Right cardiac atrium (tissue), 5 donors: ENCODE results near the gene TMEM119. TPM values are rescaled to one million over a fixed set of nuclear protein-coding genes. Genes with fewer than 3 reads are reported as not detected.
A peak's percentile ranks its signal among the peaks of the same experiment; 100 is the strongest.

Experiments used
- ATAC-seq, 2 donors: fragments of 200-7000 bp; cut with Tn5 transposase; one replicate each; pipeline versions ENCODE4 v1.8.0 to v1.9.1; 2020; ENCODE audit warnings: moderate library complexity in 2 of 2, mild to moderate bottlenecking in 1 of 2
- DNase-seq, 3 donors: peaks; one replicate each; pipeline ENCODE4 v3.0.0-alpha.2; 2020
- H3K27ac ChIP-seq: one replicate; pipeline ENCODE4 v1.5.1; 2013; ENCODE audit warnings: mild to moderate bottlenecking, low read length, control low read depth, moderate library complexity
- H3K27me3 ChIP-seq: one replicate; pipeline ENCODE4 v1.6.1; 2013; ENCODE audit not compliant: control insufficient read depth, insufficient read depth
- H3K4me1 ChIP-seq: one replicate; pipeline ENCODE4 v1.6.1; 2013; ENCODE audit warnings: low read length; ENCODE audit not compliant: control insufficient read depth, insufficient read depth
- H3K4me3 ChIP-seq: one replicate; pipeline ENCODE4 v1.5.1; 2013; ENCODE audit warnings: low read length, control low read depth
- H3K9me3 ChIP-seq: one replicate; pipeline ENCODE4 v1.6.1; 2013; ENCODE audit warnings: low read length; ENCODE audit not compliant: control insufficient read depth
- WGBS: extraction: QIAGEN DNeasy Blood & Tissue Kit; methylation state at CpG from one replicate; pipeline ENCODE4 v1.1.7; 2013; 5-methylcytosine and 5-hydroxymethylcytosine counted together
- intact Hi-C, 4 donors: fragments of 100-400 bp; cut with DNase I; formaldehyde crosslinking; loops; one replicate each; pipeline versions ENCODE4 v1.11.0 to v1.14.0; 2022 to 2023
- polyA plus RNA-seq: library from polyadenylated mRNA; stranded (reverse); fragments of 200-250 nt; gene quantifications from one replicate; pipeline ENCODE4 v1.2.3, GENCODE V29; 2013
- total RNA-seq, 4 donors: library from RNA; stranded (reverse); fragmentation: NEBNext Ultra II Directional; extraction: Animal tissue kit (Norgen Biotek cat#: 25700); gene quantifications; one replicate each; pipeline ENCODE4 v1.2.1, GENCODE V29; 2021
- donor health status: healthy with polysubstance abuse.
- donor health status: DM: no; HTN: yes; CAD: no.
- donor health status: DM: no; HTN: no; CAD: no.
- donor health status: DM: no; HTN: yes; CAD: no; lungs with severe emphysema.
- donor health status: DM: yes; HTN: yes; CAD: no.

The TMEM119 gene
- total and polyA plus RNA-seq, 5 donors, result 1.8 to 3.5 (median 3.0) TPM

DNA sequence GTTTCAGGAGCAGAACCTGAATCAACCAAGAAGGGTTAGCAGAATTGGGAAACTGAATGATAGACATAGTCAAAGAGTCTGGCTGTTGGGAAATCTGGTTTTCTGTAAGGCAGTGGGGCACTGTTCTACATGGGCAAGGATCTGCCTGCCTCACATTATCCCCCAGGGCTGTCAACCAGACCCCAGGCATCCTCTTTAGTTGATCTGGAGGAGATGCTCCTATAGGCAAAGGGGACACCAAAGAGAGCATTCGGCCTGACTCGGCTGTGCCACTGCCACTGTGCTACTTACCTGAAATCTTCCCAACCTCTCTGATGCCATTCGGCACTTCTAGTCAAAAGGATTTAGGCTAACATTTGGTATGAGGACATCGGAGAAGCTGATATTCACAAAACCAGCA lies 31.4 kb downstream of the TMEM119 start:
- intact Hi-C loops, result loop anchor here in 3 of 4 donors (5.0 to 10.0 kb wide), 6 partner anchors 51 to 528 kb away; partner anchors contain the start of genes ALKBH2 (in 2 of the 3), SSH1 (in 1 of the 3) and UNG (in 1 of the 3)
- WGBS, result 95% methylated on average over 4 of the region's 4 CpGs

DNA sequence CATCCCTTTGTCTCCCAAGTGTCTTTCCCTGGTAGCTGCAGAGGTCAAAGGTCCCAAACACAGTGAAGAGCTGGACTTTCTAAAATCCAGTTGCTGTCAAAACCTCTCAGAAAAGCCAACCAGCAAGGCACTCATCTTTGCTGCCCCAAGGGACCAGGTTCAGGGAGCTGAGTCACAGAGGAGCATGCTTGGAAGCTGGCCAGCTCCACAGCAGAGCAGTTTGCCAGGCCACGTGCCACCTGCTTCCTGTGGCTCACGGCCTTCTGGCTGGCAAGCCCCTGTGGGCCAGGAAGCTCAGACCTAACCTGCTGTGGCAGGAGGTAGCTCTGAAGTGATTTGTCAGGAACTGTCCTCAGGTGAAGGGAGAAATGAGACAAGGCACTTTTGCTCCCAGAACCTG lies 31.9 kb downstream of the TMEM119 start:
- ATAC-seq (no peak), DNase-seq (peak; percentile 65 to 83 (median 83))
- H3K4me1 ChIP-seq, result peaks cover 4% of the 10 kb centered on the region
- peak overlapping the region; percentile 61 for H3K27ac ChIP-seq
- no peaks in the 10 kb centered on the region for H3K9me3 ChIP-seq
- no peaks in the 10 kb centered on the region for H3K27me3 ChIP-seq
- intact Hi-C loops, result loop anchor here in 3 of 4 donors (2.0 to 10.0 kb wide), 7 partner anchors 51 to 529 kb away; partner anchors contain the start of genes ALKBH2 (in 2 of the 3), SSH1 (in 1 of the 3) and UNG (in 1 of the 3)
- 22% methylated on average over 2 of the region's 2 CpGs for WGBS
- no peak overlapping the region for H3K4me3 ChIP-seq

More for the DNA sequence above, 31.4 kb downstream of the TMEM119 start:
- Histone ChIP-seq H3K4me3 (no peak overlapping the region), H3K4me1 (peaks cover 4% of the 10 kb centered on the region), H3K27ac (peak overlapping the region; percentile 59), H3K9me3 (no peaks in the 10 kb centered on the region), H3K27me3 (no peaks in the 10 kb centered on the region)
- ATAC-seq (no peak), DNase-seq (no peak)

DNA sequence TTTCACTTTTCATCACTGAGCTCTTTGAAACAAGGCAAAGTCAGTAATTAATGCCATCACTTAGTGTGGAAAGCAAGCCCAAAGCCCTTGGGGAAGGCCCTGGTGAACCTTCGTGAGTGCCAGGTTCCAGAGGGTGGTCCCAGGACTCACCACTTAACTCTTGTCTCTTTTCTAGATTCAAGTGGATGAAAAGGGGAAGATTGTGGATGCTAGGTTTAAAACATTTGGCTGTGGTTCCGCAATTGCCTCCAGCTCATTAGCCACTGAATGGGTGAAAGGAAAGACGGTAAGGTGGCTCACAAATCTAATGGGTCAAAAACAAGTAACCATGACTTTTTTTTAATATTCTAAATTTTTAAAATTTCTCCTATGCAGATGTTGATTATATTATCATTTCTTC lies 32.7 kb downstream of the TMEM119 start:
- no peak for ATAC-seq
- WGBS, result 84% methylated on average over 3 of the region's 3 CpGs
- Histone ChIP-seq H3K27ac (no peak overlapping the region), H3K9me3 (no peaks in the 10 kb centered on the region), H3K4me3 (no peak overlapping the region), H3K4me1 (peaks cover 4% of the 10 kb centered on the region), H3K27me3 (no peaks in the 10 kb centered on the region)
- DNase-seq, result no peak
- intact Hi-C loops, result loop anchor here in 3 of 4 donors (2.0 to 10.0 kb wide), 7 partner anchors 52 to 530 kb away; partner anchors contain the start of genes ALKBH2 (in 2 of the 3), SSH1 (in 1 of the 3) and UNG (in 1 of the 3)

DNA sequence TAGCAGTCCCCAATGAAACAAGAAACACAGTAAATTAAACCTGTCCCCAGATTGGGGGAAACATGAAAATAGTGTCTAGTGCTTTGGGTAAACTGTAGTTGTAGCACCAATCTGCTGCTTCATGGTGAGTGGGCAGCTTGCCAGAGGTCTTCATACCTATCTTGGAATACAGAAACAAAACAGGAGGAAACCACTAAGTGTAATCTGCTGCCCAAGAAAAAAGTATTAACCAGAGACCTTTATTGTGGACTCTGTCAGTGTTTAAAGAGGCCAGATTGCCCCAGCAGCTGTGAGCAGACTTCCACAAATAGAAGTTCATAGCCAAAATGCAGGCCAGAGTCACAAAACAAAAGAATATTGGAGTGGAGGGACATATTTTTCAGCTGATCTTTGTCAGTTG lies 33.2 kb downstream of the TMEM119 start:
- intact Hi-C loops, result loop anchor here in 3 of 4 donors (2.0 to 10.0 kb wide), 8 partner anchors 53 to 530 kb away; partner anchors contain the start of genes ALKBH2 (in 2 of the 3), SSH1 (in 1 of the 3) and UNG (in 1 of the 3)
- DNase-seq, result no peak
- no peak for ATAC-seq
- H3K9me3 ChIP-seq, result no peaks in the 10 kb centered on the region
- H3K4me3 ChIP-seq, result no peak overlapping the region
- H3K27ac ChIP-seq, result no peak overlapping the region
- H3K27me3 ChIP-seq, result no peaks in the 10 kb centered on the region
- H3K4me1 ChIP-seq, result peaks cover 6% of the 10 kb centered on the region

DNA sequence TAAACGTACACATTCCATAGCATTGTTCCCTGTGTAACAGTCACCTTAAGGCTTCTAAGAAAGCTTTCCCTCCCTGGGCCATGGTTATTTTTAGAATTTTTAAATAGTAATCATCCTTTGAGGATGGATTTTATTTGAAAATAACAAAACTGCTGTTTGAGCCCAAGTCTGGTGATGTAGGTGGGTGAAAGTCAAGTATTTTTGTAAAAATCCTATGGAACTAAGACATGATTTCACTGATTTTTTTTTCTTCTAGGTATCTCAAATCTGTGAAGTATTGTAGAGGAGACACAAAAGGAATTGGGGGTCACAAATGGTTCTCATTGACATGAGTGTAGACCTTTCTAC lies 34.1 kb downstream of the TMEM119 start:
- DNase-seq, result no peak
- H3K4me1 ChIP-seq, result peaks cover 8% of the 10 kb centered on the region
- no peaks in the 10 kb centered on the region for H3K9me3 ChIP-seq
- 3% methylated on average over 1 of the region's 1 CpG for WGBS
- no peak overlapping the region for H3K27ac ChIP-seq
- H3K4me3 ChIP-seq, result peak overlapping the region; percentile 65
- no peak for ATAC-seq
- no peaks in the 10 kb centered on the region for H3K27me3 ChIP-seq
- intact Hi-C loops, result loop anchor here in 3 of 4 donors (2.0 to 10.0 kb wide), 6 partner anchors 55 to 531 kb away; partner anchors contain the start of genes ALKBH2 (in 1 of the 3), SSH1 (in 1 of the 3) and UNG (in 1 of the 3)

DNA sequence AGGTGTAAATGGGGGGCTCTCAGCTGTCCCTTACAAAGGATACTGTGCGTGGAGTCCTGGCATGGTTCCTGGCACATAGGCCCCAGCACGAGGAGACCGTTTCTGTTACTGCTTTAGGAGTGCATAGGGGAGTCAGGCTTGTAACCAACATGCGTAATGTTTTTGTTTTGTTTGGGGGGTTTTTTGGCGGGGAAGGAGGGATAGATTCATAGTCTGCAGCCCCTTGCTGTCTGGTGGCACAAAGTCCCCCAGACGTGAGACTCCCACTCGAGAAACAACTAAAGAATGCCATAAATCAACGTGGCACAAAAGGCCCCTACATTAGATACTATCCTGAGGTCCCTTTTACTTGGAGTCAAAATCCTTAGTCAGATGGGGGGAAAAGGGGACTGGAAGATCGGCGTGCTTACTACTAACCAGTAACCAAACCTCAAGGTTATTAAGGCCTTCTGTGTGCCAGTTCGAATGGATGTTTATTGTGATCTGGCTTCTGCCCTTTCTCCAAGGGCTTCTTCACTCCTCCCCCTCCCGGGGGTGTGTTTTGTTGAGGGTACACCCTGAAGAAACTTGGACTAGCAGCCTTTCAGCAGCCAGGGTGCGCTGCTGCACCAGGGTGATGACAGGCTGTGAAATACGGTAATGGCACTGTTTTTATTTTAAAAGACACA lies 34.6 kb downstream of the TMEM119 start:
- no peaks in the 10 kb centered on the region for H3K27me3 ChIP-seq
- no peaks in the 10 kb centered on the region for H3K9me3 ChIP-seq
- peak overlapping the region; percentile 90 for H3K27ac ChIP-seq
- DNase-seq, result peak; percentile 85 to 95 (median 91)
- intact Hi-C loops, result loop anchor here in 3 of 4 donors (5.0 to 10.0 kb wide), 5 partner anchors 242 to 532 kb away; partner anchors contain the start of genes ALKBH2 (in 1 of the 3), SSH1 (in 1 of the 3) and UNG (in 1 of the 3)
- under 1% methylated on average over 14 of the region's 14 CpGs for WGBS
- H3K4me3 ChIP-seq, result peak overlapping the region; percentile 65
- H3K4me1 ChIP-seq, result peaks cover 10% of the 10 kb centered on the region
- peak; percentile 56 to 58 for ATAC-seq

DNA sequence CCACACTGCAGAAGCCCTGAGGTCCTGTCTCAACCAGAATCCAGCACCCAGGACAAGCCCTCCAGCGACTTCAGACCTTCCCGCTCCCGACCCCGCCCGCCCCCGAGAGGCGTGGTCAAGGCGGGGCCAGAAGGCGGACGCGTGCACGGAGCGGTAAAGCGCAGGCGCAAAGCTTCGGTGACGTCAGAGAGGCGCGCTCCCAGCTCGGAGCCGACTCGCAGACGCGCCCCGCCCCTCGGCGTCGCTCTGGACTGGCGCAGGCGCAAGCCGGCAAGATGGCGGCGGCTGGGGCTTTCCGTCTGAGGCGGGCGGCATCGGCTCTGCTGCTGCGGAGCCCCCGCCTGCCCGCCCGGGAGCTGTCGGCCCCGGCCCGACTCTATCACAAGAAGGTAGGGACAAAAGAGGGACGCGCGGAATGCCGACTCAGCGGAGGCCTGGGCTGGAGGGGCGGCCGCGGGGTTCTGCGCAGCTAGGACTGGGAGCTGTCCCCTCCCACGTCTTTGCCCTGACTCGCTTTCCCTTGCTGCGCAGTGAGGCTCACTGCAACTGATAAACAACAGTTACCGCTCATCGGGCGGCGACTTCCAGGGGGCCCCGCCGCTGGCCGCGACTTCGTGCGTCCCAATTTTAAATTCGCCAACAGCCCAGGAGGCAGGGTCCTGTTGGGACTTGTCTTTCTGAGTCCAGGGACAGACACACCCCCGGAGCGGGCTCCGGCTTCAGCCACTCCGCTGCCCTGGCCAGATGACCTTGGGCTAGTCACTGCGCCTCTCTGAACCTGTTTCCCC lies 35.3 kb downstream of the TMEM119 start, which contains the start of gene ISCU:
TSS of gene ISCU (plus strand) at position 249 of the 788 bp plus-strand sequence. CDS start at position 276, 27 bp downstream.
- Histone ChIP-seq H3K9me3 (no peaks in the 10 kb centered on the region), H3K4me3 (peak within 1 kb of the TSS; percentile 65), H3K27me3 (no peaks in the 10 kb centered on the region), H3K27ac (peak within 1 kb of the TSS; percentile 90), H3K4me1 (peaks cover 13% of the 10 kb centered on the region)
- WGBS, result under 1% methylated on average over 72 of the region's 72 CpGs
- intact Hi-C loops, result loop anchor here in 3 of 4 donors (5.0 to 10.0 kb wide), 5 partner anchors 242 to 532 kb away; partner anchors contain the start of genes ALKBH2 (in 1 of the 3), SSH1 (in 1 of the 3) and UNG (in 1 of the 3)
- peak; percentile 99 for DNase-seq
- peak; percentile 92 for ATAC-seq

DNA sequence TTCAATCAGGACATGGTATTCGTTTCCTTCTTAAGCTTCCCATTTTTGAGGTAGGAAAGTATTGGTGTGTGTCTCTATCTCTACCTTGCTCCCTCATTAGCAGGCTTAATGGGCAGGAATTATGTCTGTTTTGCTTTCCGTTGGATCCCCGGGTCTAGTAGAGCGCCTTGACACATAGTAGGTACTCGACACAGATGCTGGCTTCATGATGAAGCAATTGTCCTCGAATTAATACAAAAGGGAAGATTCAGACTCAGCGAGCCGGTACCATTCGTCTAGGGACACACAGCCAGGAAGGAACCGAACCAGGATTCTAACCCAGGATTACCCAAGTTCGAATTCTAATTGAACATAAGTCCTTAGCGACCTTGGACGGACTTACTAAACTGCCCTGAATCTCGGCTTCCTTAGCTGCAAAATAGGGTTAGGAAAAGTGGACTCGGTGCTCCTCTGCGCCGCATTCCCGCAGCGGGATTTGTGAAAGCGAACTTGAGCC lies 36.0 kb downstream of the TMEM119 start:
- no peak for ATAC-seq

DNA sequence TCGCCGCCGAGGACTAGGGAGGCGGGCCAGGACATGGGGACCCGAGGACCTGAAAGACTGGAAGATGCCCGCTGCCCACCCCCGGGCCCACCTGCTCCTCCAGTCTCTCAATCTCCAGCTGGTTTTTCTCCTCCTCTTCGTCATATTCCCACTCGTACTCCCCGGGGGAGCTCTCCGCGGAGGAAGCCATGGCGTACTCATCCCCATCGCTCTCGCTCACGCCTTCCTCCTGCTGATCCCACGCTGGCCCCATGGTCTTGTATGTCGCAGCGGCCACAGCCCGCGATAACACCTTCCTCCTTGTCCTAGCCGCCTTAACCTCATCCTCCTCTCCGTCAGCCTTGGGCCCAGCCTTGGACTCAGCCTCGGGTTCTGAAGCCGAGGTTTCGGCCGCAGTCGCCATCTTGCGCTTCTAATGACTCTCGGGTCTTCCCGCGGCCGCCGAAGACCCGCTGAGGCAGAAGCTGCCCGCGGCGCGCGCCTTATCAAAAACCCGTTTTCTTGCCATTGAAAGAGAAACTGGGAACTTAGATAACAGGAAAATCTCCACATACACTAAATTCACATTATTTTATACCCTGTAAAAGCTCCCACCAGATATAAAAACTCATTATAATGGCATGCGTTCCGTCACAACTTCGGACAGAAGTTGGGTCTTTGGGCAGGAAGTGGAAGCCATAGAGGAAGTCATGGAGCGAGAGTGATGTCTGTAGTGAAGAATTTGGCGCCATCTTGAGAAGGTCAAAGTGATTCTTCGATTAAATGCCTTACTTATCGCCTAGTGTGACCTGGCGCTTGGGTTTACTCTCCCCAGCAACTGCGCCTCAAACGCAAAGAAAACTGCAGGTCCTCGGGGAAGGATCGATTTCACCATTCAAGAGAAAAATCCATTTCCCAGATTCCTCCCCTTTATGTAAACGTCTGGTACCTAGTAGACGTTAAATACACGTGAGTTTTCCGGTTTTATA lies 36.8 kb downstream of the TMEM119 start, which contains the start of gene SART3:
TSS of gene SART3 (minus strand) at position 422 of the 968 bp plus-strand sequence. CDS start at position 403, 19 bp downstream.
- H3K27ac ChIP-seq, result peak within 1 kb of the TSS; percentile 87
- intact Hi-C loops, result loop anchor here in 3 of 4 donors (5.0 to 10.0 kb wide), 5 partner anchors 244 to 534 kb away; partner anchors contain the start of genes ALKBH2 (in 1 of the 3), SSH1 (in 1 of the 3) and UNG (in 1 of the 3)
- no peaks in the 10 kb centered on the region for H3K9me3 ChIP-seq
- ATAC-seq (peak; percentile 71 to 73), DNase-seq (peak; percentile 83 to 94 (median 93))
- no peaks in the 10 kb centered on the region for H3K27me3 ChIP-seq
- H3K4me1 ChIP-seq, result peaks cover 12% of the 10 kb centered on the region
- WGBS, result under 1% methylated on average over 57 of the region's 57 CpGs
- peak within 1 kb of the TSS; percentile 65 for H3K4me3 ChIP-seq

More for the DNA sequence above, 36.0 kb downstream of the TMEM119 start:
- no peaks in the 10 kb centered on the region for H3K27me3 ChIP-seq
- intact Hi-C loops, result loop anchor here in 3 of 4 donors (5.0 to 10.0 kb wide), 5 partner anchors 243 to 533 kb away; partner anchors contain the start of genes ALKBH2 (in 1 of the 3), SSH1 (in 1 of the 3) and UNG (in 1 of the 3)
- under 1% methylated on average over 20 of the region's 20 CpGs for WGBS
- peak overlapping the region; percentile 65 for H3K4me3 ChIP-seq
- H3K9me3 ChIP-seq, result no peaks in the 10 kb centered on the region
- peaks cover 13% of the 10 kb centered on the region for H3K4me1 ChIP-seq
- H3K27ac ChIP-seq, result peak overlapping the region; percentile 77
- no peak for DNase-seq
